ENCODE results near the gene NFATC2. TPM values are rescaled to one million over a fixed set of nuclear protein-coding genes. Genes with fewer than 3 reads are reported as not detected.
A peak's percentile ranks its signal among the peaks of the same experiment; 100 is the strongest.

Gene NFATC2
- total RNA-seq, 2 experiments from 2014 or later, result 35.8 to 36.5 TPM

DNA sequence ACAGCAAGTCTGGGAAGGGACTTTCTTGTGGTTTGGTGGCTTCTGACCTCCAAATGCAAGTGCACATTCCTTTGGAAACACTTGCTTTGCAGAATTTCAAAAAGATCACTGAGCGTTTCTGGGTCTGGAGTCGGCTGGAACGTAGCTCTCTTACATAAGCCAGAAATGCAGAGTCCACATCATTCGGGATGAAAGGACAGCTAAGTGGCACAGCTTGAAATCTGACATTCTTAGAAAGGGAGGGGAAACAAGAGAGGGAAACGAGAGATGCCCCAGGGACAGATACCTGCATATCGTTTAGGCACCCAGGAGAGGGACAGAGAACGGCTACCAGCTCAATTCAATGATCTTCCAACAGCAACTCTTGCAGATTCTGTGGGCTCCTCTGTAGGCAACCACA lies 118.7 kb downstream of the NFATC2 start:
- Mint-ChIP-seq H3K36me3 (peaks cover 58% of the 10 kb centered on the region), H3K27ac (peak overlapping the region; percentile 90), H3K4me3 (peak overlapping the region; percentile 33), H3K9me3 (no peaks in the 10 kb centered on the region), H3K27me3 (no peaks in the 10 kb centered on the region), H3K4me1 (ENCODE audit: low read depth) (peaks cover 91% of the 10 kb centered on the region)
- CTCF ChIA-PET, result interaction anchor here (0.7 to 2.7 kb wide), 11 partner anchors 10 to 119 kb away, joined by 3 to 15 read pairs (median 4); partner anchors contain the start of gene NFATC2
- POLR2A ChIA-PET, result interaction anchor here (0.6 to 3.8 kb wide), 13 partner anchors 10 to 119 kb away, joined by 3 to 41 read pairs (median 4); partner anchors contain the start of gene NFATC2
- intact Hi-C loops (cut with micrococcal nuclease), result loop anchor here (1.0 to 5.0 kb wide), 10 partner anchors 10 to 183 kb away; no protein-coding TSS in a partner anchor
- DNase-seq, result no peak

DNA sequence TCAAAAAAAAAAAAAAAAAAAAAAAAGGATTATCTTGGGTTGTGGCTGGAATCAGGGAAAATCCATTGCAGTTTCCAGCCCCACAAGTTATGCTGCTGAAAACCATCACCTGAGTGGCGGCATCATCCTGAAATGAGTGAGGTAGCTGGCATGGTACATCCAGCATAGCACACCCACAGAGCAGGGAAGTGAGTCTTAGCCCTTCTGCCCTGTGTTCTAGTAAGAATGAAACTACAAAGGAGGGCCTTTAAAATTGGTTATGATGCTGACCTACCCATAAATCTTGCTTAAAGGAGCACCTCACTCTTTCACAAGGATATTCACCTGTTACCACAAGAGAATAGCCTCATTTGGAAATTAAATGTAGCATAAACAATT lies 119.2 kb downstream of the NFATC2 start:
- Mint-ChIP-seq H3K4me3 (peak overlapping the region; percentile 13), H3K4me1 (ENCODE audit: low read depth) (peaks cover 86% of the 10 kb centered on the region), H3K36me3 (peaks cover 53% of the 10 kb centered on the region), H3K27ac (peak overlapping the region; percentile 90), H3K9me3 (no peaks in the 10 kb centered on the region), H3K27me3 (no peaks in the 10 kb centered on the region)
- intact Hi-C loops (cut with micrococcal nuclease), result loop anchor here (1.0 to 5.0 kb wide), 4 partner anchors 9 to 184 kb away; no protein-coding TSS in a partner anchor
- peak; percentile 78 for DNase-seq
- ChIA-PET POLR2A (interaction anchor here (0.6 to 3.8 kb wide), 16 partner anchors 9 to 119 kb away, joined by 3 to 41 read pairs (median 4); partner anchors contain the start of gene NFATC2), CTCF (interaction anchor here (0.6 to 2.7 kb wide), 13 partner anchors 10 to 172 kb away, joined by 3 to 15 read pairs (median 4); partner anchors contain the start of gene NFATC2)

DNA sequence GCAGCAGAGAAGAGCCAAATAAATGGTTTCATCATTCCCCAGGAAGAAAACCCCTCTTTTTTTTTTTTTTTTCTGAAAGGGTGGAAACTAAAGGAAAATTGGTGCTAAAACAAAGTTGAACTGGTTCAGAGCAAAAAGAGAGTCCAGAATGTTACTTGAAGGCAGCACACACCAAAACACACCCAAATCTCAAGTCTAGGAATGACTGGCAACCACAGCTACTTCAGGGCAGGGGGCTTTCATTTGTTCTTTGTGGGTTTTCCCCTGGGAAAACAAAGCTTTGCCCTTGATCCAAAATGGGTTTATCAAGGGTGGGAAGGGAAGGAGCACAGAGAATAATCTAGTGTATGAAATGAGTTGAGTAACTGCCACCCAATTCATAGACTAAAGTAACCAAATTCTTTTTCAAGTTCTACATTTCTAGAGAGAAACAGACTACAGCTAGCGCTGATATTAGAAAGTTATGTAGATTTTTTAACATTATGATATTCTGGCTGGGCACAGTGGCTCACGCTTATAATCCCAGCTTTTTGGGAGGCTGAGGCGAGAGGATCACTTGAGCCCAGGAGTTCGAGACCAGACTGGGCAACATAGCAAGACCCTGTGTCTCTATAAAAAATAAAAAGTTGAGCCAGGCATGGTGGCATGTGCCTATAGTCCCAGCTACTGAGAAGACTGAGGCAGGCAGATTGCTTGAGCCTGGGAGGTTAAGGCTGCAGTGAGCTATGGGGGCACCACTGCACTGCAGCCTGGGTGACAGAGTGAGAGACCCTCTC lies 119.8 kb downstream of the NFATC2 start:
- Mint-ChIP-seq H3K4me3 (no peak overlapping the region), H3K9me3 (no peaks in the 10 kb centered on the region), H3K27ac (peak overlapping the region; percentile 90), H3K4me1 (ENCODE audit: low read depth) (peaks cover 86% of the 10 kb centered on the region), H3K36me3 (peaks cover 49% of the 10 kb centered on the region), H3K27me3 (no peaks in the 10 kb centered on the region)
- intact Hi-C loops (cut with micrococcal nuclease), result loop anchor here (1.0 to 5.0 kb wide), 4 partner anchors 8 to 185 kb away; no protein-coding TSS in a partner anchor
- DNase-seq, result no peak
- POLR2A ChIA-PET, result interaction anchor here (0.8 to 3.8 kb wide), 9 partner anchors 11 to 120 kb away, joined by 3 to 41 read pairs (median 4); partner anchors contain the start of gene NFATC2
- CTCF ChIA-PET, result interaction anchor here (0.6 to 2.7 kb wide), 10 partner anchors 18 to 173 kb away, joined by 3 to 15 read pairs (median 4); no protein-coding TSS in a partner anchor

DNA sequence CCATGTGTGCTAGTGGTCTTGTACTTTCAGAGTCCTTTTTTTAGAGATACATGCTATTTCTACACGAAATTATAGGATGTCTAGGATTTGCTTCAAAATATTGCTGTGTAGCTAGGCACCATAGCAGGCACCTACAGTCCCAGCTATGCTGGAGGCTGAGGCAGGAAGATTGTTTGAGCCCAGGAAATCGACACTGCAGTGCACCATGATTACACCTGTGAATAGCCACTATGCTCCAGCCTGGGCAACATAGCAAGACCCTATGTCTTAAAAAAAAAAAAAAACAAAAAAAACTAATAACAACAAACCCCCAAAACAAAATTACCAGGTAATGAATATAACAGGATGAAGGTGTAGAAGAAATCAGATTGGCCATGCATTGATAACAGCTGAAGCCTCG lies 121.7 kb downstream of the NFATC2 start:
- Mint-ChIP-seq H3K27me3 (no peaks in the 10 kb centered on the region), H3K9me3 (no peaks in the 10 kb centered on the region), H3K36me3 (peaks cover 49% of the 10 kb centered on the region), H3K27ac (no peak overlapping the region), H3K4me1 (ENCODE audit: low read depth) (peaks cover 86% of the 10 kb centered on the region), H3K4me3 (no peak overlapping the region)
- no peak for DNase-seq
- ChIA-PET CTCF (interaction anchor here (1.1 kb wide), 1 partner anchor 192 kb away, joined by 3 read pairs; no protein-coding TSS in a partner anchor), POLR2A (no interaction called here)
- intact Hi-C loops (cut with micrococcal nuclease), result loop anchor here (5.0 kb wide), 1 partner anchor 186 kb away; no protein-coding TSS in a partner anchor

DNA sequence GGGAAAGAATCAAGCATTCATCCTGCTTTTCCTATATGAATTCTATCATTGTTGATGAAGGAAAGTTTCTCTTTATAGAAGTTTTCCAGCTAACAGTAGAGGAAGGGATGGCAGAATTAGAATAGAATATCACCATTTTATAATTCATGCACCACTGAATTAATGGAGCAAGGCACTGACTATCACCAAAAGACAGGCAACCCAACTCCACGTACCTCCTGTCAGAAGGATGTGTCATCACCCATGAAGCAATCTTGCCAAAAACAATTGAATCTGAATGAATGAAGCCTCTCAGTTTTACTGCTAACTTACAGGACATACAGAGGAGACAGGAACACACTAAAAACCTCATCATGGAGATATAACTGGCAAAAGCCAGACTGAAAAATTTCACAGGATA lies 122.4 kb downstream of the NFATC2 start:
- Mint-ChIP-seq H3K27me3 (no peaks in the 10 kb centered on the region), H3K36me3 (peaks cover 52% of the 10 kb centered on the region), H3K27ac (peak overlapping the region; percentile 69), H3K4me1 (ENCODE audit: low read depth) (peaks cover 87% of the 10 kb centered on the region), H3K9me3 (no peaks in the 10 kb centered on the region), H3K4me3 (no peak overlapping the region)
- ChIA-PET CTCF (no interaction called here), POLR2A (interaction anchor here (3.4 kb wide), 1 partner anchor 15 kb away, joined by 22 read pairs; no protein-coding TSS in a partner anchor)
- no peak for DNase-seq
- intact Hi-C loops (cut with micrococcal nuclease), result loop anchor here (5.0 kb wide), 1 partner anchor 187 kb away; no protein-coding TSS in a partner anchor

DNA sequence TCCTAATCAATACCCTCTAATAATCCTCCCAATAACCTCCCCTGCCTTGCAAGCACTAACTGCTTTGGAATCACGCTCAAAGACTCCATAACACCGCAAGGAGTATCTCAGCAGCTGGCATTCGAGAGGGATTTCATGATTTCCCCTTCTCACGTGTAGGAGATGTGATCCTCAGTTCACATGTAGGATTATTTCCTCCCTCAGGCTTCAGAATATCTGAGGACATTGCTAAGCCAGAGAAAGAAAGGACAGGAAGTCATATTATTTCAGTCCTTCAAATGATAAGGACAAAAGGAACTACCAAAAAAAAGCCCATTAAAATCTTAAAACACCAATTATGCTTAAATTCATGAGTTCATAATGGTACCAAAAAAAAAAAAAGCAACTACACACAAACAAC lies 122.9 kb downstream of the NFATC2 start:
- peak overlapping the region; percentile 63 for H3K27ac Mint-ChIP-seq
- POLR2A ChIA-PET, result interaction anchor here (3.4 kb wide), 1 partner anchor 14 kb away, joined by 22 read pairs; no protein-coding TSS in a partner anchor
- CTCF ChIA-PET, result no interaction called here
- H3K4me3 Mint-ChIP-seq, result no peak overlapping the region
- H3K36me3 Mint-ChIP-seq, result peaks cover 49% of the 10 kb centered on the region
- H3K9me3 Mint-ChIP-seq, result no peaks in the 10 kb centered on the region
- intact Hi-C loops (cut with micrococcal nuclease), result loop anchor here (5.0 kb wide), 1 partner anchor 188 kb away; no protein-coding TSS in a partner anchor
- peaks cover 88% of the 10 kb centered on the region for H3K4me1 Mint-ChIP-seq (ENCODE audit: low read depth)
- no peak for DNase-seq
- H3K27me3 Mint-ChIP-seq, result no peaks in the 10 kb centered on the region

DNA sequence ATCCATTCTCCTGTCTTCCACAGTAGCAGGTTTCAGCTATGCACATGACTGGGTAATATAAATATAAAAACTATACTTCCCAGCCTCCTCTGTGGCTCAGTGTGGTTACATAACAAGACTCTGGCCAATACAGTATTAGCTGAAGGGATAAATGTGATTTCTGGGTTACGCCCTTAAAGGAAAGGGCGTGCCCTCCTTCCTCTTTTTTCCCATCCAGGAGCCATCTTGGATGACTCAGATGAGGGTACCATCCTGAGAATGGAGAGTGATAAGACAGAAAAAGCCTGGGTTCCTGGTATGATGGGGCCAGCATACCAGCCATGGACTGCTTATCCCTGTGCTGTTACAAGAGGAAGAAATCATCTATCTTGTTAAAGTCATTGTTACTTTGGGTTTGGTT lies 123.3 kb downstream of the NFATC2 start:
- intact Hi-C loops (cut with micrococcal nuclease), result no loop called here
- no peak for DNase-seq
- POLR2A ChIA-PET, result interaction anchor here (3.4 kb wide), 1 partner anchor 14 kb away, joined by 22 read pairs; no protein-coding TSS in a partner anchor
- no peaks in the 10 kb centered on the region for H3K9me3 Mint-ChIP-seq
- peaks cover 49% of the 10 kb centered on the region for H3K36me3 Mint-ChIP-seq
- H3K27me3 Mint-ChIP-seq, result no peaks in the 10 kb centered on the region
- peaks cover 88% of the 10 kb centered on the region for H3K4me1 Mint-ChIP-seq (ENCODE audit: low read depth)
- CTCF ChIA-PET, result interaction anchor here (1.2 kb wide), 1 partner anchor 76 kb away, joined by 4 read pairs; no protein-coding TSS in a partner anchor
- H3K4me3 Mint-ChIP-seq, result no peak overlapping the region
- peak overlapping the region; percentile 63 for H3K27ac Mint-ChIP-seq

DNA sequence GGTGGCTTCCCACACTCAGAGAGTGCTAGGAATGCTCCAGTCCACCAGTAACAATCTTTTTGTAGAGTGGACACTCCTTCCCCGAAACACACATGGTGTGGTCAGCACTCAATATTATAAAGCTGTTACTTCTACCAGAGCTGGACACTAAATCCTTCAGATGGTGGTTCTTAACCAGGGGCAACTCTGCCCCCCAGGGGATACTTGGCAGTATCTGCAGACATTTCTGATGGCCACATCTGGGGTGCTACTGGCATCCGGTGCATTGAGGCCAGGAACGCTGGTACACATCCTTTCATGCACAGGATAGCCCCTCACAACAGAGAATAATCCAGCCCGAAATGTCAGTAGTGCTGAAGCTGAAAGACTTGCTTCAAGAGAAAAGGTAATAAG lies 124.4 kb downstream of the NFATC2 start:
- Mint-ChIP-seq H3K36me3 (peaks cover 53% of the 10 kb centered on the region), H3K27ac (peak overlapping the region; percentile 76), H3K4me3 (no peak overlapping the region), H3K27me3 (no peaks in the 10 kb centered on the region), H3K9me3 (no peaks in the 10 kb centered on the region), H3K4me1 (ENCODE audit: low read depth) (peaks cover 86% of the 10 kb centered on the region)
- ChIA-PET POLR2A (interaction anchor here (0.6 to 3.4 kb wide), 3 partner anchors 13 to 125 kb away, joined by 3 to 22 read pairs (median 3); partner anchors contain the start of gene NFATC2), CTCF (interaction anchor here (1.0 to 2.0 kb wide), 6 partner anchors 14 to 208 kb away, joined by 3 to 13 read pairs (median 3); no protein-coding TSS in a partner anchor)
- no peak for DNase-seq
- intact Hi-C loops (cut with micrococcal nuclease), result no loop called here

DNA sequence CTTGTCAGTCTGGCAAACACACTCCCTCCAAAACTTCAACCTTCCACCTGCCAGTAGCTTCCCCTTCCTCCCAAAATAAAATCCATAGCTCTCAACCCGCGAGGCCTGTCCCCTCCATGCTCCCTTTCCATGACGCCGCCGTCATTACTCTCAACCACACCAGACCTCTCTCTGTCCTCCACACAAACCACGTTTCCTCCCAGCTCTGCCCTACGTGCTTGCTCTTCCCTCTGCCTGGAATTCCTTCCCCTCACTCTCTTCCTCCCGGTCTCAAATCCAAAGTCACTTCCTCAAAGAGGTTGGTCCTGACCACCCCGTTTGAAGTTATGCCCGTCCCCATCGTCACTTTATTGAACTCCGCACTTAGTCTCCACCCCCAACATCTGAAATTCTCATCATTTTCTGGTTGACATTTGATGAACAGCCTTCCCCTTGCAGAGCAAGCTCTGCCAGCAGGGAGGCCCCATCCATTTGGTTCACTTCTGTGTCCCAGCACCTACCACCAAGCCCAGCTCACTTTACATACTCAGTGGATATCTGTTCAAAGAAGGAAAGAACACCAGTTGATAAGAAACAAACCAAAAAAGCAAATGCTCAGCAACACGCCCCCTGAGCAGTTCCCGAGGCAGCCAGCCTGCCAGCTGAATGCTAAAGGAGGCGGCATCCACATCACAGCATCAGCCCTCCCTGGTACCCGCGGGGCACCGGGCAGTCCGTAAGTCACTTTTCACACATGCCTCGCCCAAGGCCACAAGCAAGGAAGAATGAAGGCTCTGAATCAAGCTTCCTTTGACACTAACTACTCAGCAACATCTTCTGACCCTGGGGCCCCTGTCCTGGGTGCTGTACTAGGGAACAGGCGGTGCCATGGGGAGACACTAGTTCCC lies 125.0 kb downstream of the NFATC2 start:
- Mint-ChIP-seq H3K4me1 (ENCODE audit: low read depth) (peaks cover 87% of the 10 kb centered on the region), H3K4me3 (peak overlapping the region; percentile 44), H3K27ac (peak overlapping the region; percentile 76), H3K27me3 (no peaks in the 10 kb centered on the region), H3K36me3 (peaks cover 52% of the 10 kb centered on the region), H3K9me3 (no peaks in the 10 kb centered on the region)
- ChIA-PET POLR2A (interaction anchor here (0.6 to 3.4 kb wide), 3 partner anchors 12 to 125 kb away, joined by 3 to 22 read pairs (median 3); partner anchors contain the start of gene NFATC2), CTCF (interaction anchor here (0.7 to 2.0 kb wide), 8 partner anchors 12 to 208 kb away, joined by 3 to 13 read pairs (median 3); no protein-coding TSS in a partner anchor)
- peak; percentile 52 for DNase-seq
- intact Hi-C loops (cut with micrococcal nuclease), result no loop called here

DNA sequence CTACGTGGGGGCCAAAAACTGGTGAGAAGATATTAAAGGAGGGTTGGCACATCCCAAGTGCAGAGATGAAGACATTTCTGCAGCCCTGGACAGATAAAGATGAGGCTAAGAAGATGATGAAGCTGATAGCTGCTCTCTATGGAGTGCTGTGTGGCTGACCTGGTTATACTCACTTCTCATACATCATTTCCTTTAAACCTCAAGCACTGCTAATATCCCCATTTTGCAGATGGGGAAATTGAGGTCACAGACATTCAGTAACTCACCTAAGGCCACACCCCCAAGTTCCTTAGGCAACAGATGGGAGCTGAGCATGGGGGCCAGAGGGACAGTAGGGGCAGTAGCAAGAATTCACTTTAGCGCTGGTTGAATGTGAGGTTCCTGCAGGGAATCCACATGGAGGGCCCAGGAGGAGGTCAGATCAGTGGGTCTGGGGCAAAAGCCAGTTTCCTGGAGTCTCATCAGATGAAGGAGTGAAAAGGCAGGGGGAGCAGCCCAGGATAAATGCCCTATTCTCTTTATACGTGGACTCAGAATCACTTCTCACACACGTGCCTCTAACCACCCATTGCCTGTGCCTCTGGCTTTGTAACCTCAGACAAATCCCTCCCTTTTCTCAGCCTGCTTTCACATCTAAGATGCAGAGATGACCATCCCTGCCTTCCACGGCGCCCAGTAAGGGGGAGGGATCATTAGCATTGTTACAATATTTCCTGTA lies 125.8 kb downstream of the NFATC2 start:
- DNase-seq, result peak; percentile 43
- Mint-ChIP-seq H3K27me3 (no peaks in the 10 kb centered on the region), H3K27ac (peak overlapping the region; percentile 76), H3K9me3 (no peaks in the 10 kb centered on the region), H3K36me3 (peaks cover 44% of the 10 kb centered on the region), H3K4me3 (peak overlapping the region; percentile 44), H3K4me1 (ENCODE audit: low read depth) (peaks cover 87% of the 10 kb centered on the region)
- POLR2A ChIA-PET, result interaction anchor here (1.3 to 3.4 kb wide), 2 partner anchors 11 to 12 kb away, joined by 6 to 22 read pairs; no protein-coding TSS in a partner anchor
- CTCF ChIA-PET, result interaction anchor here (1.2 to 2.0 kb wide), 5 partner anchors 12 to 209 kb away, joined by 3 to 13 read pairs (median 3); no protein-coding TSS in a partner anchor
- intact Hi-C loops (cut with micrococcal nuclease), result no loop called here

All from activated CD4-positive, alpha-beta memory T cell treated with anti-CD3 and anti-CD28 coated beads for 36 hours (primary cell).